HUES6 (cell line): Measurements from ENCODE around the gene PARD3B.

Source experiments
- H3K27ac ChIP-seq: 2 replicates; pipeline ENCODE4 v1.7.0; 2013; ENCODE audit warnings: low read depth, mild to moderate bottlenecking, low read length, inconsistent platforms
- H3K27me3 ChIP-seq: 2 replicates; pipeline ENCODE4 v1.6.1; 2013; ENCODE audit warnings: low read length; ENCODE audit not compliant: control insufficient read depth, insufficient read depth
- H3K36me3 ChIP-seq: 2 replicates; pipeline ENCODE4 v1.6.1; 2013; ENCODE audit warnings: low read length; ENCODE audit not compliant: control insufficient read depth, insufficient read depth
- H3K4me1 ChIP-seq: 2 replicates; pipeline ENCODE4 v1.6.1; 2013; ENCODE audit warnings: low read length; ENCODE audit not compliant: control insufficient read depth, insufficient read depth
- H3K4me3 ChIP-seq: 2 replicates; pipeline ENCODE4 v1.5.1; 2013; ENCODE audit warnings: low read depth, low read length
- H3K9ac ChIP-seq: one replicate; pipeline ENCODE4 v1.6.1; 2013; ENCODE audit warnings: mild to moderate bottlenecking, low read length
- H3K9me3 ChIP-seq: 2 replicates; pipeline ENCODE4 v1.6.1; 2013; ENCODE audit warnings: low read depth, low read length; ENCODE audit not compliant: control insufficient read depth, insufficient read depth

PARD3B gene

GRCh38 chr2:204705243-204705932 lies 160.1 kb downstream of the PARD3B start:
- Histone ChIP-seq H3K4me3 (no peak overlapping the region), H3K9me3 (no peaks in the 10 kb centered on the region), H3K36me3 (no peaks in the 10 kb centered on the region), H3K9ac (no peak overlapping the region), H3K4me1 (no peaks in the 10 kb centered on the region), H3K27ac (no peak overlapping the region), H3K27me3 (no peaks in the 10 kb centered on the region)

- Histone ChIP-seq H3K27ac (no peak overlapping the region), H3K36me3 (no peaks in the 10 kb centered on the region), H3K4me1 (no peaks in the 10 kb centered on the region), H3K9me3 (no peaks in the 10 kb centered on the region), H3K27me3 (no peaks in the 10 kb centered on the region), H3K4me3 (no peak overlapping the region), H3K9ac (no peak overlapping the region)
Observed at GRCh38 chr2:204706939-204707338, 161.7 kb downstream of the PARD3B start.

DNA sequence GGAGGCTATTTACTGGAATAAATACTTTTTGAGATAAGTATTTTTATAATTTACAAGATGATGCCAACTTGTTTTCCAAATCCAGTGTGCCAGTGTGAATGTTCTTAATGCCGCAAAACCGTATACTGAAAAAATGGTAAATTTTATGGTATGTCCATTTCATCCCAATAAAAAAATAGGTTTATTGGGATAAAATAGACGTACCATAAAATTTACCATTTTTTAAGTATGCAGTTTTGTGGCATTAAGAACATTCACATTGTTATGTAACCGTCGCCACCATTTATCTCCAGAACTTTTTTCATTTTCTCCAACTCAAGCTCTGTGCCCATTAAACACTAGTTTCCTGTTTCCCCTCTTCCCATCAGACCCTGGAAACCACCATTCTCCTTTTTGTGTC lies 167.9 kb downstream of the PARD3B start:
- Histone ChIP-seq H3K4me3 (no peak overlapping the region), H3K9ac (no peak overlapping the region), H3K4me1 (no peaks in the 10 kb centered on the region), H3K36me3 (no peaks in the 10 kb centered on the region), H3K27ac (no peak overlapping the region), H3K9me3 (no peaks in the 10 kb centered on the region), H3K27me3 (no peaks in the 10 kb centered on the region)

GRCh38 chr2:204715361-204715760 lies 170.1 kb downstream of the PARD3B start:
- Histone ChIP-seq H3K9ac (no peak overlapping the region), H3K4me3 (no peak overlapping the region), H3K36me3 (no peaks in the 10 kb centered on the region), H3K9me3 (no peaks in the 10 kb centered on the region), H3K4me1 (no peaks in the 10 kb centered on the region), H3K27ac (no peak overlapping the region), H3K27me3 (no peaks in the 10 kb centered on the region)

GRCh38 chr2:204717591-204717990 lies 172.3 kb downstream of the PARD3B start:
- Histone ChIP-seq H3K9me3 (no peaks in the 10 kb centered on the region), H3K36me3 (no peaks in the 10 kb centered on the region), H3K9ac (no peak overlapping the region), H3K4me1 (no peaks in the 10 kb centered on the region), H3K27ac (no peak overlapping the region), H3K27me3 (no peaks in the 10 kb centered on the region), H3K4me3 (no peak overlapping the region)

GRCh38 chr2:204718607-204719006 lies 173.3 kb downstream of the PARD3B start:
- no peak overlapping the region for H3K4me3 ChIP-seq
- H3K9ac ChIP-seq = no peak overlapping the region
- H3K36me3 ChIP-seq = no peaks in the 10 kb centered on the region
- H3K27me3 ChIP-seq = no peaks in the 10 kb centered on the region
- H3K9me3 ChIP-seq = no peaks in the 10 kb centered on the region
- H3K27ac ChIP-seq = no peak overlapping the region
- H3K4me1 ChIP-seq = no peaks in the 10 kb centered on the region

- Histone ChIP-seq H3K4me1 (peaks cover 3% of the 10 kb centered on the region), H3K27ac (no peak overlapping the region), H3K4me3 (no peak overlapping the region), H3K9me3 (no peaks in the 10 kb centered on the region), H3K36me3 (no peaks in the 10 kb centered on the region), H3K27me3 (no peaks in the 10 kb centered on the region), H3K9ac (no peak overlapping the region)
Observed at GRCh38 chr2:204720874-204721273, 175.6 kb downstream of the PARD3B start.

DNA sequence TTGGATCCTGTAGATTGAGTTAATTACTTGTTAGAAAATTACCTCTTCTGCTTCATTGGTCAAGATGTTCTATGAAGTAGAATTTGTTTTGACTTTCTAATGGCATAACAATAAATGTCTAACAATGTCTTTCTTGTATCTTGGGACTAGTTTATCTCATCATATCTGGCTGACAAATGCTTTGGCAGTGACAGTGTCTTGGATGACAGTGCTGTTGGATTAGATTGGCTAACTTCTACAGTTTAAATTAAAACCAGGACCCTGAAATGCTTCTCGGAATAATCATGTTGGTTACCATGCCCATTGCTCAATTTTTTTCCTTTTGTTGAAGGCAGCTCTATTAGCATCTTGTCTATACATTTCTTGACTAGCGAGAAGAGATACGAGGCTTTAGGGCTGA lies 176.9 kb downstream of the PARD3B start:
- peaks cover 13% of the 10 kb centered on the region for H3K4me1 ChIP-seq
- H3K9ac ChIP-seq = no peak overlapping the region
- no peak overlapping the region for H3K4me3 ChIP-seq
- no peaks in the 10 kb centered on the region for H3K27me3 ChIP-seq
- H3K36me3 ChIP-seq = no peaks in the 10 kb centered on the region
- H3K9me3 ChIP-seq = no peaks in the 10 kb centered on the region
- H3K27ac ChIP-seq = no peak overlapping the region

GRCh38 chr2:204722691-204723090 lies 177.4 kb downstream of the PARD3B start:
- H3K4me1 ChIP-seq = peaks cover 17% of the 10 kb centered on the region
- H3K9me3 ChIP-seq = no peaks in the 10 kb centered on the region
- no peak overlapping the region for H3K4me3 ChIP-seq

DNA sequence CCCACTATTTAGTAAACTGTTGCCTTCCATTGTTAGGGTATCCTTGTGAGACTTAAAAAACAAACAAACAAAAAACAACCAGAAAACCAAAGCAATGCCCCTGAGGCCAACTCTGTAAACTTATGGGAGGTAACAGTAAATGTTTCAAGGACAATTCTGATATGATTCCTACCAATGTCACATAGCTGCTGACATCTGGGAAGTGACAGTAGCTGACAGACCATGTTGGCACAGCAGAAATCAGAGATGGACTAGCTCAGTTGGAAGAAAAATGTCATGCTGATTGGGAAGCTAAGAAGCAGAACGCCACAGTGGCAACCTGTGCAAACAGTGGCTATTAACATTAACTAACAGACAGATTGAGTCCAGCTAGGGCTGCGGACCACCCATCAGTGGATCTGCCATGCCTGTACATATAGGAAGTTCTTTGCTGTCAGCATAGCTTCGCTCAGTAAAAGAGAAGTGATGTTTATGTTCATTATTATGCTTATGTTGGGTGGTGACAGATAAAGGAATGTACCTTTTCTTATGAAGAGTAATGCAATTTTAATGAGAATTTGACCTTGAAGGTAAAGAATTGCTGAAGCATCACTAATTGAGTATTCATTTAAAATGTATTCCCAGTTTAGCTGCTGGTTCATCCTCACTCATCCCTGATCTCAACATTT lies 180.6 kb downstream of the PARD3B start:
- H3K9ac ChIP-seq = no peak overlapping the region
- no peaks in the 10 kb centered on the region for H3K27me3 ChIP-seq
- H3K36me3 ChIP-seq = no peaks in the 10 kb centered on the region
- H3K4me1 ChIP-seq = peaks cover 21% of the 10 kb centered on the region
- no peak overlapping the region for H3K27ac ChIP-seq
- H3K4me3 ChIP-seq = no peak overlapping the region
- H3K9me3 ChIP-seq = no peaks in the 10 kb centered on the region

More at GRCh38 chr2:204722691-204723090, 177.4 kb downstream of the PARD3B start:
- H3K27ac ChIP-seq = no peak overlapping the region
- no peaks in the 10 kb centered on the region for H3K36me3 ChIP-seq
- no peak overlapping the region for H3K9ac ChIP-seq
- H3K27me3 ChIP-seq = no peaks in the 10 kb centered on the region

DNA sequence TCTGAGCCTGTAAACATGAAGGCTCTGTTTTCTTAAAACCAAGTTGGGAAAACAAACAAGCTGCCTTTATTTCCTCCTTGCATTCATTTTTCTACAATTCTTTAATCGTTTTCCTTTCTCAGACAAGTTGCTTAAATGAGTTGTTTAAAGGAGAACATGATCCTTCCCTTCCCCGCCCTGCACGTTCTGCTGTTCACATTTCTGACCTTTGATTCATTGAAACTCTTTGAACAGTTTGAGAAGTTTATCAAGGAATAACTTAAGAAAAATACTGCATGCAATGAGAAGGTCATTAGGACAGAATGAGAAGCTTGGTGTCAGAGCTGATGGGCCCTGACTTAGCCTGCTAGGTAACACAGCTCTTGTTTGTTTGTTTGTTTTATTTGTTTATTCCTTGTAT lies 181.6 kb downstream of the PARD3B start:
- H3K27me3 ChIP-seq = no peaks in the 10 kb centered on the region
- H3K27ac ChIP-seq = no peak overlapping the region
- H3K4me3 ChIP-seq = no peak overlapping the region
- no peaks in the 10 kb centered on the region for H3K9me3 ChIP-seq
- H3K4me1 ChIP-seq = peaks cover 21% of the 10 kb centered on the region
- no peak overlapping the region for H3K9ac ChIP-seq
- no peaks in the 10 kb centered on the region for H3K36me3 ChIP-seq
